Transverse colon (tissue), 4 donors: ENCODE results near the gene DPP4. TPM values are rescaled to one million over a fixed set of nuclear protein-coding genes. Genes with fewer than 3 reads are reported as not detected.

Experiments used
- DNase-seq: peaks from one replicate; pipeline ENCODE4 v3.0.0-alpha.2; 2019
- H3K27ac ChIP-seq, 4 donors: fragments of 200-600 bp; sonication (generic); 2 replicates each; pipeline ENCODE4 v1.5.1; 2016 to 2018; ENCODE audit warnings: inconsistent platforms in 4 of 4
- H3K27me3 ChIP-seq: fragments of 200-600 bp; sonication (generic); 2 replicates; pipeline ENCODE4 v1.5.1; 2017; ENCODE audit warnings: inconsistent platforms
- H3K36me3 ChIP-seq, 4 donors: fragments of 200-600 bp; sonication (generic); 2 replicates each; pipeline ENCODE4 v1.5.1; 2017 to 2019; ENCODE audit warnings: inconsistent platforms in 4 of 4
- H3K4me1 ChIP-seq, 4 donors: fragments of 200-600 bp; sonication (generic); 2 replicates each; pipeline ENCODE4 v1.5.1; 2017 to 2020; ENCODE audit warnings: inconsistent platforms in 4 of 4
- H3K4me3 ChIP-seq, 4 donors: fragments of 200-600 bp; sonication (generic); 1 replicate in 1 of 4; 2 replicates in 3 of 4; pipeline versions ENCODE4 v1.5.1 to v1.6.1; 2017 to 2019; ENCODE audit warnings: inconsistent platforms in 4 of 4
- H3K9me3 ChIP-seq, 2 donors: fragments of 200-600 bp; sonication (generic); 2 replicates each; pipeline ENCODE4 v1.5.1; 2017 to 2019; ENCODE audit warnings: inconsistent platforms in 2 of 2
- CTCF ChIP-seq, 5 experiments: fragments of 200-600 bp in 3 of 5; fragments of 450-650 bp in 2 of 5; sonication (generic) in 3 of 5; IDR thresholded peaks; 1 replicate in 2 of 5; 2 replicates in 3 of 5; pipeline ENCODE4 v1.5.1; 2016 to 2017; ENCODE audit warnings: antibody characterized with exemption in 5 of 5, inconsistent platforms in 3 of 5, mild to moderate bottlenecking in 2 of 5, moderate library complexity in 1 of 5
- EP300 ChIP-seq: sonication (generic); formaldehyde crosslinking; IDR thresholded peaks from one replicate; pipeline ENCODE4 v1.6.1; 2017; ENCODE audit warnings: antibody characterized with exemption, low read depth
- POLR2A ChIP-seq: fragments of 450-650 bp; IDR thresholded peaks from one replicate; pipeline ENCODE4 v1.6.1; 2016; ENCODE audit warnings: antibody characterized with exemption, mild to moderate bottlenecking, moderate library complexity
- POLR2AphosphoS5 ChIP-seq, 3 donors: sonication (generic); formaldehyde crosslinking; IDR thresholded peaks; one replicate each; pipeline ENCODE4 v1.6.1; 2016; ENCODE audit warnings: antibody characterized with exemption in 3 of 3
- WGBS, 2 donors: methylation state at CpG; one replicate each; pipeline ENCODE4 v1.1.5; 2018; ENCODE audit warnings: low coverage in 1 of 2; 5-methylcytosine and 5-hydroxymethylcytosine counted together
- in situ Hi-C, 4 donors: fragments of 200-750 bp; cut with MboI; loops; one replicate each; pipeline versions ENCODE4 v1.15.0 to v1.15.1; 2017; ENCODE audit warnings: low sequenced_read_pairs in 3 of 4, low pct_ligation_motif_present in 1 of 4, low pct_unique_long_range_greater_than_20kb in 1 of 4
- intact Hi-C: fragments of 100-400 bp; cut with DNase I; formaldehyde crosslinking; loops from one replicate; pipeline ENCODE4 v1.15.1; 2023; ENCODE audit warnings: low total_unique reads
- total RNA-seq, 4 donors: library from RNA; depleted of rRNA; stranded (reverse); fragments of >200 nt; gene quantifications; one replicate each; pipeline ENCODE4 v1.1.0, GENCODE V29; 2016

The DPP4 gene
- total RNA-seq, 4 donors from 2014 or later: 1.6 to 12.7 (median 7.0) TPM

GRCh38 chr2:162038725-162039124 is 35.3 kb downstream of the DPP4 start:
- Histone ChIP-seq H3K4me1 (peaks cover 0 to 5% (median 2%) of the 10 kb centered on the region in 4 donors), H3K9me3 (no peaks in the 10 kb centered on the region), H3K27me3 (no peaks in the 10 kb centered on the region), H3K36me3 (no peaks in the 10 kb centered on the region), H3K4me3 (no peak overlapping the region), H3K27ac (no peak overlapping the region)
- no peak for DNase-seq
- TF ChIP-seq POLR2AphosphoS5 (IDR thresholded peaks at IDR 0.05) (peak in 1 of 3 donors; percentile 32), EP300 (no peak), POLR2A (no peak), CTCF (IDR thresholded peaks at IDR 0.05) (no peak)
- intact Hi-C loops (no loop called here), in situ Hi-C loops (no loop called here)

GRCh38 chr2:162037886-162038285 is 36.1 kb downstream of the DPP4 start:
- Histone ChIP-seq H3K27me3 (no peaks in the 10 kb centered on the region), H3K4me3 (no peak overlapping the region), H3K36me3 (no peaks in the 10 kb centered on the region), H3K27ac (no peak overlapping the region), H3K4me1 (peaks cover 0 to 5% (median 2%) of the 10 kb centered on the region in 4 donors), H3K9me3 (no peaks in the 10 kb centered on the region)
- in situ Hi-C loops: no loop called here
- TF ChIP-seq EP300: no peak
- no peak for TF ChIP-seq CTCF (IDR thresholded peaks at IDR 0.05)
- TF ChIP-seq POLR2A: no peak
- no peak for TF ChIP-seq POLR2AphosphoS5 (IDR thresholded peaks at IDR 0.05)
- no peak for DNase-seq
- intact Hi-C loops: no loop called here
- 82 to 94% methylated on average over 1 of the region's 1 CpG for WGBS, 2 donors

GRCh38 chr2:162037028-162037795 is 36.8 kb downstream of the DPP4 start:
- DNase-seq: no peak
- TF ChIP-seq POLR2AphosphoS5 (IDR thresholded peaks at IDR 0.05) (no peak), EP300 (no peak), POLR2A (no peak), CTCF (IDR thresholded peaks at IDR 0.05) (no peak)
- Histone ChIP-seq H3K4me3 (no peak overlapping the region), H3K4me1 (peaks cover 0 to 5% (median 2%) of the 10 kb centered on the region in 4 donors), H3K27me3 (no peaks in the 10 kb centered on the region), H3K27ac (no peak overlapping the region), H3K9me3 (no peaks in the 10 kb centered on the region), H3K36me3 (no peaks in the 10 kb centered on the region)
- intact Hi-C loops: no loop called here
- 85 to 90% methylated on average over 2 to 3 of the region's 3 CpGs for WGBS, 2 donors
- in situ Hi-C loops: no loop called here

- WGBS, 2 donors: 77 to 89% methylated on average over 3 of the region's 3 CpGs
- H3K27ac ChIP-seq: no peak overlapping the region
- H3K36me3 ChIP-seq: no peaks in the 10 kb centered on the region
- TF ChIP-seq POLR2AphosphoS5 (IDR thresholded peaks at IDR 0.05) (no peak), CTCF (IDR thresholded peaks at IDR 0.05) (no peak), POLR2A (no peak)
- no peak for DNase-seq
- H3K4me1 ChIP-seq: peaks cover 0 to 5% (median 2%) of the 10 kb centered on the region in 4 donors
- no peak overlapping the region for H3K4me3 ChIP-seq
- intact Hi-C loops: no loop called here
- H3K27me3 ChIP-seq: no peaks in the 10 kb centered on the region
- in situ Hi-C loops: no loop called here
- no peaks in the 10 kb centered on the region for H3K9me3 ChIP-seq
Measured at GRCh38 chr2:162035981-162036380, 38.0 kb downstream of the DPP4 start.
